CD4-positive, alpha-beta T cell treated with Interleukin-10 for 1 hour (primary cell): ENCODE results near the gene TOR1B.
A peak's percentile ranks its signal among the peaks of the same experiment; 100 is the strongest.
"Not testable (repeated sequence)": the region's sequence is repeated elsewhere in the genome, so short reads cannot be mapped to it uniquely, and the experiment has no call there.

Source experiments
- DNase-seq: peaks from one replicate; pipeline ENCODE4 v3.0.0-alpha.2; 2020

The TOR1B gene

GRCh38 chr9:129802833-129803675, at the start of gene TOR1B:
Gene TOR1B, plus strand, starts transcription at chr9:129803184. Its CDS starts 29 bp downstream, at chr9:129803213.
- peak; percentile 96 for DNase-seq

GRCh38 chr9:129755151-129755550, 47.8 kb upstream of the TOR1B start:
- no peak for DNase-seq

- no peak for DNase-seq
These were observed 46.8 kb upstream of the TOR1B start for GRCh38 chr9:129756191-129756590.

GRCh38 chr9:129757045-129757444, 45.9 kb upstream of the TOR1B start:
- DNase-seq, result no peak

- DNase-seq, result no peak
These were observed 43.7 kb upstream of the TOR1B start for GRCh38 chr9:129759319-129759718.

- DNase-seq, result no peak
These were observed 43.0 kb upstream of the TOR1B start for GRCh38 chr9:129759804-129760502.

- DNase-seq, result not testable (repeated sequence)
These were observed 42.2 kb upstream of the TOR1B start for GRCh38 chr9:129760784-129761183.

- no peak for DNase-seq
These were observed 41.6 kb upstream of the TOR1B start for GRCh38 chr9:129761293-129761900.

GRCh38 chr9:129761901-129762369, 41.0 kb upstream of the TOR1B start:
- DNase-seq, result no peak

- peak; percentile 8 for DNase-seq
These were observed 40.5 kb upstream of the TOR1B start for GRCh38 chr9:129762370-129762984.

GRCh38 chr9:129762985-129763926, 39.7 kb upstream of the TOR1B start:
- no peak for DNase-seq

GRCh38 chr9:129765764-129766317, 37.1 kb upstream of the TOR1B start:
- DNase-seq, result no peak

- DNase-seq, result no peak
These were observed 34.5 kb upstream of the TOR1B start for GRCh38 chr9:129768486-129768885.

- DNase-seq, result no peak
These were observed 33.3 kb upstream of the TOR1B start for GRCh38 chr9:129769669-129770068.

- DNase-seq, result no peak
These were observed 32.2 kb upstream of the TOR1B start for GRCh38 chr9:129770741-129771140.

- peak; percentile 25 for DNase-seq
These were observed 29.5 kb upstream of the TOR1B start for GRCh38 chr9:129773262-129774048.

GRCh38 chr9:129774791-129775447, 28.1 kb upstream of the TOR1B start:
- DNase-seq, result no peak

- no peak for DNase-seq
These were observed 27.6 kb upstream of the TOR1B start for GRCh38 chr9:129775448-129775798.

GRCh38 chr9:129776096-129776495, 26.9 kb upstream of the TOR1B start:
- not testable (repeated sequence) for DNase-seq

GRCh38 chr9:129776566-129776937, 26.4 kb upstream of the TOR1B start:
- no peak for DNase-seq
